ENCODE measurements around the gene EDRF1. TPM values are rescaled to one million over a fixed set of nuclear protein-coding genes. Genes with fewer than 3 reads are reported as not detected.
"Not testable (repeated sequence)": the region's sequence is repeated elsewhere in the genome, so short reads cannot be mapped to it uniquely, and the experiment has no call there.

Gene EDRF1
- total RNA-seq, 1 donor from 2014 or later = 45.9 TPM

GRCh38 chr10:125692196-125692595 lies 27.3 kb upstream of the EDRF1 start:
- Mint-ChIP-seq H3K9me3 (no peaks in the 10 kb centered on the region), H3K4me1 (peaks cover 33% of the 10 kb centered on the region), H3K27me3 (ENCODE audit: low read depth) (peaks cover 8% of the 10 kb centered on the region), H3K36me3 (no peaks in the 10 kb centered on the region), H3K4me3 (no peak overlapping the region), H3K27ac (no peak overlapping the region)
- TF ChIP-seq CTCF (IDR thresholded peaks at IDR 0.05; ENCODE audit: unreplicated experiment) = no peak
- DNase-seq (ENCODE audit: low spot score in 2 of 2, unreplicated experiment in 2 of 2) = no peak

- Mint-ChIP-seq H3K27ac (no peak overlapping the region), H3K27me3 (ENCODE audit: low read depth) (peaks cover 8% of the 10 kb centered on the region), H3K36me3 (no peaks in the 10 kb centered on the region), H3K9me3 (no peaks in the 10 kb centered on the region), H3K4me3 (no peak overlapping the region), H3K4me1 (peaks cover 33% of the 10 kb centered on the region)
- TF ChIP-seq CTCF (IDR thresholded peaks at IDR 0.05; ENCODE audit: unreplicated experiment) = no peak
- DNase-seq (ENCODE audit: low spot score in 2 of 2, unreplicated experiment in 2 of 2) = no peak
Measured at GRCh38 chr10:125692601-125693523, 26.6 kb upstream of the EDRF1 start.

- H3K4me3 Mint-ChIP-seq = no peak overlapping the region
- peaks cover 33% of the 10 kb centered on the region for H3K4me1 Mint-ChIP-seq
- no peak for DNase-seq (ENCODE audit: low spot score in 2 of 2, unreplicated experiment in 2 of 2)
- peaks cover 8% of the 10 kb centered on the region for H3K27me3 Mint-ChIP-seq (ENCODE audit: low read depth)
- H3K27ac Mint-ChIP-seq = no peak overlapping the region
- TF ChIP-seq CTCF (IDR thresholded peaks at IDR 0.05; ENCODE audit: unreplicated experiment) = no peak
- no peaks in the 10 kb centered on the region for H3K36me3 Mint-ChIP-seq
- H3K9me3 Mint-ChIP-seq = no peaks in the 10 kb centered on the region
Measured at GRCh38 chr10:125693524-125693847, 26.0 kb upstream of the EDRF1 start.

- Mint-ChIP-seq H3K4me3 (no peak overlapping the region), H3K9me3 (no peaks in the 10 kb centered on the region), H3K36me3 (no peaks in the 10 kb centered on the region), H3K27ac (peak overlapping the region; percentile 76), H3K27me3 (ENCODE audit: low read depth) (peaks cover 4% of the 10 kb centered on the region), H3K4me1 (peaks cover 38% of the 10 kb centered on the region)
- no peak for TF ChIP-seq CTCF (IDR thresholded peaks at IDR 0.05; ENCODE audit: unreplicated experiment)
- DNase-seq (ENCODE audit: low spot score in 2 of 2, unreplicated experiment in 2 of 2) = no peak
Measured at GRCh38 chr10:125694883-125695282, 24.6 kb upstream of the EDRF1 start.

- not testable (repeated sequence) for H3K27me3 Mint-ChIP-seq (ENCODE audit: low read depth); H3K27ac Mint-ChIP-seq
Measured at GRCh38 chr10:125696884-125697283, 22.6 kb upstream of the EDRF1 start.

GRCh38 chr10:125698481-125698998 lies 21.0 kb upstream of the EDRF1 start:
- peaks cover 4% of the 10 kb centered on the region for H3K9me3 Mint-ChIP-seq

More at GRCh38 chr10:125696884-125697283, 22.6 kb upstream of the EDRF1 start:
- H3K4me1 Mint-ChIP-seq = peaks cover 29% of the 10 kb centered on the region
- H3K9me3 Mint-ChIP-seq; DNase-seq (ENCODE audit: low spot score in 2 of 2, unreplicated experiment in 2 of 2); H3K36me3 Mint-ChIP-seq; H3K4me3 Mint-ChIP-seq: not testable (repeated sequence)

More at GRCh38 chr10:125698481-125698998, 21.0 kb upstream of the EDRF1 start:
- H3K27me3 Mint-ChIP-seq (ENCODE audit: low read depth) = no peaks in the 10 kb centered on the region
- no peak for TF ChIP-seq CTCF (IDR thresholded peaks at IDR 0.05; ENCODE audit: unreplicated experiment)
- no peak overlapping the region for H3K4me3 Mint-ChIP-seq
- H3K4me1 Mint-ChIP-seq = peaks cover 21% of the 10 kb centered on the region
- DNase-seq (ENCODE audit: low spot score in 2 of 2, unreplicated experiment in 2 of 2) = no peak
- H3K27ac Mint-ChIP-seq = no peak overlapping the region
- H3K36me3 Mint-ChIP-seq = no peaks in the 10 kb centered on the region

Data from mesothelial cell of epicardium (in vitro differentiated cells).